D341Med (cell line): ENCODE measurements around the gene CEP85L.

ENCODE experiments used
- DNase-seq: peaks from one replicate; pipeline ENCODE4 v3.0.0; 2012; ENCODE audit warnings: low spot score

The CEP85L gene

DNA sequence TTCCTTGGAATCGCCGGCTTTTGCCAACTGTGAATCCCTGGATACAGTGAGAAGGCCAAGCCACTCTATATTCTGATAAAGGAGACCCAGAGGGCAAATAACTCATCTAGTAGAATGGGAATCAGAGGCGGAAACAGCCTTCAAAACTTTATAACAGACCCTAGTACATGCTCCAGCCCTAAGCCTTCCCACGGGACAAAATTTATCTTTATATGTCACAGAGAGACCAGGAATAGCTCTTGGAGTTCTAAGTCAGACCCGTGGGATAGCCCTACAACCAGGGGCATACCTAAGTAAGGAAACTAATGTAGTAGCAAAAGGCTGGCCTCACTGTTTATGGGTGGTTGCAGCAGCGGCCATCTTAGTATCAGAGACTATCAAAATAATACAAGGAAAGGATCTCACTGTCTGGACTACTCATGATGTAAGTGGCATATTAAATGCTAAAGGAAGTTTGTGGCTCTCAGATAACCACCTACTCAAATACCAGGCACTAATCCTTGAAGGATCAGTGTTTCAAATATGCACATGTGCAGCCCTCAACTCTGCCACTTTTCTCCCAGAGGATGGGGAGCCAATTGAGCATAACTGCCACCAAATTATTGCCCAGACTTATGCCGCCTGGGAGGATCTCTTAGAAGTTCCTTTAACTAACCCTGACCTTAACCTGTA lies 29.5 kb downstream of the CEP85L start:
- no peak for DNase-seq

DNA sequence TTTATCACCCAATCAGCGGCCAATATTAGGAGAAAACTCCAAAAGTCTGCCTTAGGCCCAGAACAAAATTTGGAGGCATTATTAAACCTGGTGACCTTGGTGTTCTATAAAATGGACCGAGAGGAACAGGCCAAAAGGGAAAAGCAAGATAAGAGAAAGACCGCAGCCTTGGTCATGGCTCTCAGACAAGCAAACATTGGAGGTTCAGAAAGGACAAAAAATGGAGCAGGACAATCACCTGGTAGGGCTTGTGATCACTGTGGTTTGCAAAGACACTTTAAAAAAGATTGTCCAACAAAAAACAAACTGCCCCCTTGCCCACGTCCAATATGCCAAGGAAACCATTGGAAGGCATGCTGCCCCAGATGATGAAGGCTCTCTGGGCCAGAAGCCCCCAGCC lies 31.2 kb downstream of the CEP85L start:
- DNase-seq, result no peak

DNA sequence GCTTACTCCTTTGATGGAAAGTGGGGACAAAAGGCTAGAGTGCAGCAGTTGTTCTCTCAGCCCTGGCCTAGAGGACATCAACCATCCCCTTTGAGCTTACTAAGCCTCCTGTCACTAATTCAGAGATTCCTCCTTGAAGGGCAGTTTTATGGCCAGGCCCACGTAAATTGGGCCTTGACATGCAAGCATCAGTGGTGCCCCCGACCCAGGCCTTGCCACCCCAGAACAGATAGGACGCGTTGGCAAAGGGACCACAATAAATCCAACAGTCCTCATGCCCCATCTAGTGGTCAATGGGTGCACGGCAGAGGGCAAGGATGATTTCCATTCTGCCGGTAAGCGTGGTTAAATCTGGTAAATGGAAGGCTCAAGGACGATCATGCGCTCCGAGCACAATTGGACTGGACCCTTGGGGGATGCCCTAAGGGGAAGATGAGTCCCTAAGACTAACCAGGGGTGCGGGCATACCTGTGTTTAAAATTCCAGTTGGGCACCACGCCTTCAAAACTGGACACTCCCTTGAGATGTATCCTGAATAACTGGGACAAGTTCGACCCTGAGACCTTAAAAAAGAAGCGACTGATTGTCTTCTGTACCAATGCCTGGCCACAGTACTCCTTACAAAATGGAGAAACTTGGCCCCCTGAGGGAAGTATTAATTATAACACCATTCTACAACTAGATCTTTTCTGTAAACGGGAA lies 32.6 kb downstream of the CEP85L start:
- DNase-seq, result peak; percentile 74

DNA sequence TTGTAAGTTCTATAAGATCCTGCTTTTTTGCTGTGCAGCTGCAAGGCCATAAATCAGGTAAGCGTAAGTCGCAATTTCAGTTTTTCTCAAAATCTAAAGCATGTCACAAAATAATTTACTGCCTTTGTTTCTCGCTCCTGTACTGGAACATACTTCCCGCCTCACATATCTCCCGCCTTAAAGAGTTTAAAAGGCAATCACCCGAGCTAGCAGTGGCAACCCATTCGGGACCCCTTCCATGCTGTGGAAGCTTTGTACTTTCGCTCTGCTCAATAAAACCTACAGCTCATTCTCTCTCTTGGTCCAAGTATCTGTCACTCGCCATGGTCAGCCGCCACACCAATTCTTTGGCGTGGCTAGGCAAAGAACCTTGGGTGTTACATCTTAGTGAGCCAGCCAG lies 34.0 kb downstream of the CEP85L start:
- no peak for DNase-seq

DNA sequence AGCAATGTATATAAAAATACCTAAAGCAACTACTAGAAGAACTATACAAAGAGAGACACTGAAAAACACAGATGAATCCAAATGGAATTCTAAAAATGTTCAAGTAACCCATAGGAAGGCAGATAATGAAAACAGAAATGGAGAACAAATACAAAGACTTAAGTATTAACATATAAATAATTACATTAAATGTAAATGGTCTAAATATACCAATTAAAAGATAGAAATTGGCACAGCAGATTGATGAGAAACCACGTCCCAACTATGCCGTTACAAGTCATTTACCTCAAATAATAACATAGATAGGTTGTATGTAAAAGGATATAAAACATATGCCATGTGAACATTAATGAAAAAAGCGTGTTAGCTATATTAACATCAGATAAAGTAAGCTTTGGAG lies 40.1 kb downstream of the CEP85L start:
- DNase-seq, result no peak

DNA sequence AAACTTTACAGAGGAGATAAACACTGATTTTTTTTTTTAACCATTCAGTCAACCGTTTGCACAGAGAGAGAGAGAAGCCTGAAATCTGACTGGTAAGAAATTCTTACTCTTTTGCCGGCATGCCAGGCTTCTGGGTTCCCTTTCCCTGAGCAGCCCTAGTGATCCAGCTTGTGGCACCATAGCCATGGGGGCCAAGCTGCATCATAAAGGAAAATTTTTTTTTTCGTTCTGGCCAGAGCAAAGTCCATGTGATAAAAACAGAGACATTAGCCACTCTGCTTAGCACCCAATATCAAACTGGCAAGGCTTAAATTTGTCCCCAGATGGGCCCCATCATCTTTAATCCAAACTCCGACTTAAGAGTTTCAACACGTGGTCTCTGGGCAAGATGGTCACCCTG lies 44.5 kb downstream of the CEP85L start:
- no peak for DNase-seq

DNA sequence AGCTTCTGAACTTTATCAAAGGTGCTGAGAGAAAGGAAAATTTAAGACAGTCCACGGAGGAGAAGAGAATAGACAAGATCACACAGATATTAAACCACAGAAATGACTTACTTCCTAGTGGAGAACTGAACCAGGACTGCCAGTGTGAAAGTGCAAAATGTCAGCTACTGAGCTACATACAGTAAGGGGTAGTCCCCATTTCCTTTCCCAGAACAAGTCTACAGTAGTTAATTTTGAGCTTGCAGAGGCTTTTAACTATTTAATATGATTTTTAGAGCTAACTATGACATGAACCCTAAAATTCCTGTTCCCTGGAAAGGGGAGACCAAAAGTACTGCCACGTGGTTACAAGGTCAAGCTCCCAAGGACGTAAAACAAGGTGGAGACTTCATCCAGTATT lies 45.1 kb downstream of the CEP85L start:
- no peak for DNase-seq

DNA sequence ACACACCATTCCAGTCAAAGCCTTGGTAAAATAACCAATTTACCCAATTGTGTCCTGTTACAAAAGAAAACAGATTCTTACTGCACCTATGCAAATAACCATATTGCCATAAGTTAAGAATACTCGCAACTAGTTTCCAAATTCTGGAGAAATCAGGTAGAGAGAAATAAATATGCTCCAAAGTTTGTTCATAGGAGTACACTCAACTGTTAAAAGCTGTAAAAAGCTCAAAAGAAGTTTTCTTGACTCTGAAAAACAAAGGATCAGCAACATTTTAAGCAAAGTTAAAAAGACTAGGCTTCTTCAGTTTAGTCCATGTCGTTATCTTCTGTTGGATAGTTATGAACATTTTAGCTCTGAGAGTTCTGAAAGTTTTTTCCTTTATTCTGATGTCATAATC lies 48.0 kb downstream of the CEP85L start:
- DNase-seq, result no peak

DNA sequence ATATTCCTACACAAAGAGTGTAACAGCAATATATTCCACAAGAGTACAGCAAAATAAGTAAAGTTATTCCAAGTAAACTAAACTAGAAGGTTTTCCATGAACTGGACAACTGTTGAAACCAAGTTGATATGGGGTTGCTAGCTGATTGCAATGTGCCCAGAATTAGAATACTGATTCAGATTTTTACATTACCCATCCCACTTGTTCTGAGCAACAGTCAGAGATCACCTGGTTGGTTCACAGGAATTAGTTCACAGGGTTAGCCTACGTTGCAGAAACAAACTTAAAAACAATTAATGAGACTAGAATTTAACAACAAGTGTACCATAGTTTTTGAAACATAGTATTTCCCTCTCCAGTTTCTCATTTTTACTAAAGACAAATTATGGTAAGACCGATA lies 49.1 kb downstream of the CEP85L start:
- no peak for DNase-seq

DNA sequence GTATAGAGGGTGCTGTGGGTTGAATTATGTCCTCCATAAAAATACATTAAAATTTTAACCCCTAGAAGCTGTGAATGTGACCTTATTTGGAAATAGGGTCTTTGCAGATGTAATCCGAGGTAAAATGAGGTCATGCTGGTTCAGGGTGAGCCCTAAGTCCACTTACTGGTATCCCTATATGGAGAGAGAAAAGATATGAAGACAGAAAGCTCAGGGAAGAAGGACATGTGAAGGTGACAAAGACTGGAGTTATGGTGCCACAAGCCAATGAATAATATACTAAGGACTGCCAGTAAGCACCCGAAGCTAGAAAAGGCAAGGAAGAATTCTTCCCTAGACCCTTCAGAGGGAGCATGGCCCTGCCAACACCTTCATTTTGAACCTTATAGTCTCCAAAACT lies 53.1 kb downstream of the CEP85L start:
- no peak for DNase-seq

DNA sequence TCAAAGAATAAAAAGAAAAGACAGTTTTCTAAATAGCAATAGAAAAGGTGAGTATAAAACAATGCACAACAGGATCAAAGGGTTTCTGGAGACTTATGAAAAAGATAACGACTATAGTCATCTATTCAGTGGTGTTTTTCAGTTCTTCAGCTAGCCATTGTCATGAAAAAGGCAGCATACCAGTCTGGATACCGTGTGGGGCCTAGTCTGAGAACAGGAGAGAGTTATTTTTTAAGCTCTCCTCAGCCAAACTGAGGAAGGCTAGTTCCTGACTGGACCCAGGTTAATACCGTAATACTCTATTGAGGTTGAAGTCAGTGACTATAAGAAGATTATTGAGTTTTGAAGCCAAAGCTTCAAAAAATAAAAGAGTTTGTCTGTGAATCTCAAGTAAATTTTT lies 53.8 kb downstream of the CEP85L start:
- no peak for DNase-seq

DNA sequence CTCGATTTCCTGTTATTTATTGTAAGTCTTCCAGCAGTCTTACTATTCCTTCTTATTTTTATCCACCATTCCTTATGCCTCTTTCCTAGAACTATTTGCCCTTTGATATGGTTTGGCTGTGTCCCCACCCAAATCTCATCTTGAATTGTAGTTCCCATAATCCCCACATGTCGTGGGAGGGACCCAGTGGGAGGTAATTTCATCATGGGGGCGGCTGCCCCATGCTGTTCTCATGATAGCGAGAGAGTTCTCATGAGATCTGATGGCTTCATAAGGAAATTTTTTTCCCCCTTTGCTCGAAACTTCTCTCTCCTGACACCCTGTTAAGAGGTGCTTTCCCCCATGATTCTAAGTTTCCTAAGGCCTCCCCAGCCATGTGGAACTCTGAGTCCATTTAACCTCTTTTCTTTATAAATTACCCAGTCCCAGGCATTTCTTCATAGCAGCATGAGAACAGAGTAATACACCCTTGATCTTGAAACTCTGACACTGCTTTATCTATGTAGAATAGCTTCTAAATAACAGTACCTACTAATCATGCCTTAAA lies 54.5 kb downstream of the CEP85L start:
- no peak for DNase-seq

DNA sequence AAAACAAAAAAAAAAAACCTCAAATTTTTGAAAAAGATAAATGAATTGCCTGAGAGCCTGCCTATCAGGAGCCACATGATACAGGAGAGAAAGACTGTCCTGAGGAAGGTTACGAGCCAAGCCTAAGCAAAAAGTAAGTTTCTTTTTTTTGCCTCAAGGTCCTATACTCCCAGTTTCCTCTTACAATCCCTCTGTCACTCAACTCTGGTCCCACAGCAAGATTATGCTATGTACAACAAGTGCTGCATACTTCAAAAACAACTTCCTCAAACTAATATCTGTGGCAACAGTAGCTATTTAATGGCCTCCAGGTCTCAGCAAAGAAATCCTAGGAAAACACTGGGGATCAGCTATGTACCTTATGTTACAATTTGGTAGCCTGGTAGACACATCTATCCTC lies 56.5 kb downstream of the CEP85L start:
- no peak for DNase-seq

DNA sequence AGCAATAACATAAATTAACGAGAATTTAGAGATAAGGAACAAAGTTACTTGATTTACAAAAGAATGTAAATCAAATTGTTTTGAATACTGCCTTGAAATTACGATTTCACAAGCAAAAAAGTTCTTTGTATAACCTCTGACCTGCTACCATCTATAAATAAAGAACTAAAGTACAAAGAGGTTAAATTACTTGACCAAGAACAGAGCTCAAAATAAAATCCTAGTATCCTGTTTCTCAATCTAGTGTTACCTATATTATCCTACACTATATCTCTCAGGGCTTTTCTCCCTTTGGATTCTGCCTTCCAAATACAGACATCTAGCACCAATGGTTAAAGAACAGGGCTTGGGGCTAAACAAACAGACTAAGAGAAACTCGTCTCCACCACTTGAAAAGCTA lies 59.5 kb downstream of the CEP85L start:
- no peak for DNase-seq

DNA sequence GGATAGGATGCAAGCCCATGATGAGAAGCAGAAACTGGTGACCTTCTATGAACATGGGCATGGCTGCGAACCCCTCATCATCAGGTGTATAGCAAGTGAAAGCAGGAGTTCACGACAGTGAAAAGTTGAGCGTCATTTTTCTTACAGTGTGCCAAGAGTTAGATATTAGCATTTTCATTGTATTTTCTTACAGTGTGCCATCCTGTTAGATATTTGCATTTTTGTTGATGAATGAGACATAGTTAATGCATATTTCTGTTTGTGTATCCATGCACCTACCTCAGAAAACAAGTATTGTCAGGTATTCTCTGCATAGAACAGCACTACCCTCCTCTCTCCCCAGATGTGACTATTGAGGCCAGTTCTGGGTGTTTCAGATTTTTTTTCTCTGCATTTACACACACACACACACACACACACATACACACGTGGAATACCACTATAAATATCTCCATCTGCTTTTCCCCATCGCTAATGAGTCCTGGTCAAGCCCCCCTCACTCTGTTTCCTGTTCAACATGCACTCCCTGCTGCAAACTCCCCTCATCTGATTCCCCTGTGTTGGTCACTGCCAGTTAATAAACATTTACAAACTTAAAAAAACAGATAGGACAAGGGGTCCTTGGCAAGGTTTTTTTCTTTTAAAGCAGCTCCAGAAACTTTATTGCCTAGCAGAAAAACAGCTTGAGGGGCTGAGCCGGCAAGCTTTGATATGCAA lies 61.6 kb downstream of the CEP85L start:
- DNase-seq, result no peak

DNA sequence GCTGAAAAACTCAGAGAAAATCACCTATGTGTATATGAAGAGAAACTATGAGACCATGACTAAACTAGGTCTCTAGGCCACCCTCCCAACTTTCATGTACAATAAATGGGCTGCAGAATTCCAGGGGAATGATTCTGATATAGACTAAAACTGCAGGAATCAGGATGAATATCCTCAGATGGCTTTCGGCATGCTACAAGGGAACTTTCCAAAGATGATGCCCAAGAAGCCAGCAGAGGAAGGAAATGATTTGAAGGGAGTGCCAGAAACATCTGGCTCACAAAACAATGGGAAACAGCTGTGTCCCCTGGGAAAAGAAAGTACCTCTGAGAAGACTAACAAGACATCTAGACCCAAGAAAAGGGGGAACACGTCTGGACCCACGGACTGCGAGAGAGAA lies 62.2 kb downstream of the CEP85L start:
- no peak for DNase-seq

DNA sequence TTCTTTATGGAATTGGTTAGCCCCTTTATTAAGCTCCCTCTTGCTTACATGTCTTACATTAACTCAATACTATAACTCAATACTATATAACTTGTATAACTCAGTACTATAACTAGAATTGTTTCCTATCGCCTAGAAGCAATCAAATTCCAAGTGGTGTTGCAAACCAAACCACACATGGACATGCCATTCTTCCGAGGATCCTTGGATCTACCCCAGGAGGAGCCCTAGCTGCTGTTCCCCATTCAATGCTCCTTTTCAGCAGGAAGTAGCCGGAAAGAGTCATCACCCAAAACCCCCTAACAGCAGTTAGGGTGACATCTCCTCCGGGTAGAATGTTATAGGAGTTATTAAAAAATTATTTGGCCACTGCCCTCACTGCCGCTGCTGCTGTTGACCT lies 62.8 kb downstream of the CEP85L start:
- DNase-seq, result no peak

DNA sequence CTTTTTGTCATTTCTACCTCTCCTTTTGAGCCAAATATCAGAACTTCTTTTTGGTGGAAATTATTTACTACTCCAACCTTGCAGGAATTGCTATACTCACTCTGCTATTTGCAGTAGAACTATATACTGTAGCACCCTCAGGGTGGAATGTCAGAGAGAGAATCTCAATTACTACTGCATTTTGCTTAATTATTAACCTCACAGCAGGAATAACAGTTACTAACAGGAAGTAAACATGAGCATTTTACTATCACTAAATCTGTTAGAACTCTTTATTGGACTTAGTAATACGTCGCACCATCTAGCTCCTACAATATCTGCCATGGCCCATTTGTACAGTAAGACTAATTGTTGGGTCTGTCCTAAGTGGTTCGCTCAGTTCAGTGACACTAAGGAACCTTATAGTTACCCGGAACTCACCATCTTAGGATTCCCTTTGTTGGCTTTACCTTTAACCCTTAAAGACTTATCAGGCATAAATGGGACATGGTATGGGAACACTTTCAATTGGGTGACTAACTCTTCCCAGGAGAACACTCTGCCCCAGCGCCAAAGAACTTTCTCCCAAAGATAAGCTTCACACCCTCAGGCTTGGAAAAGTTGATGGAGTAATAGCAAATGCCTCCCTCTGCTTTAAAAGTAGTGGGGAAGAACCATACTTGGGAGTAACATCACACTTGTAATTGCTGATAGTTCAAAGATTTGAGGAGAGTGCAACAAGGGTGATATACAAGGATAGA lies 64.5 kb downstream of the CEP85L start:
- no peak for DNase-seq

DNA sequence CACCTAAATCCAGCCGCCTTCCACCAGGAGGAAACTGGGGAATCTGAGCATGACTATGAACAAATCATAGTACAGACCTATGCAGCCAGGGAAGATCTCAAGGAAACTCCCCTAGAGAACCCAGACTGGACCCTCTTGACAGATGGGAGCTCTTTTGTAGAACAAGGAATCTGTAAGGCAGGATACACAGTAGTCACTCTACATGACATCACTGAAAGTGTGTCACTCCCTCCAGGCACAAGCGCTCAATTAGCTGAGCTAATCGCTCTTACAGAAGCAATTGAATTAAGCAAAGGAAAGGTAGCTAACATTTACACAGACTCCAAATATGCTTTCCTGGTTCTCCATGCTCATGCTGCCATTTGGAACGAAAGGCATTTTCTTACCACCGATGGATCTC lies 66.5 kb downstream of the CEP85L start:
- no peak for DNase-seq

DNA sequence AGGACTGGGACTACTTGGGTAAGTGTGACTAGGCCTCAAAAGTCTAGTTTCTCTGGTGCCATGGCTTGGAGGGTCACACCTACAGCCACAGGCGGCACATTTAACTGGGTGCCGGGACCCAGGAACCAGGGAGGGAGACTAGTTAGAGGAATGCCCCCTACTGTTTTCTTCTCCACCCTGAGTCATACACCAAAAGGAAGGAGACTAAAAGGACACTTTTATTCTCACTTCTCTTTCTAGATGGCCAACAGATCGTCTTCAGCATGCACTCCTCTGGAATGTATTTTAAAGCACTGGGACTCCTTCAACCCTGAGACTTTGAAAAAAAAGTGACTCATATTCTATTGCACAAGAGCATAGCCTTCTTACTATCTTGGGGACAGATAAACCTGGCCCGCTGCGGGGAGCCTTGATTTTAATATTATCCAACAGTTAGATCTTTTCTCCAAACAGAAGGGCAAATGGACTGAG lies 69.9 kb downstream of the CEP85L start:
- no peak for DNase-seq

DNA sequence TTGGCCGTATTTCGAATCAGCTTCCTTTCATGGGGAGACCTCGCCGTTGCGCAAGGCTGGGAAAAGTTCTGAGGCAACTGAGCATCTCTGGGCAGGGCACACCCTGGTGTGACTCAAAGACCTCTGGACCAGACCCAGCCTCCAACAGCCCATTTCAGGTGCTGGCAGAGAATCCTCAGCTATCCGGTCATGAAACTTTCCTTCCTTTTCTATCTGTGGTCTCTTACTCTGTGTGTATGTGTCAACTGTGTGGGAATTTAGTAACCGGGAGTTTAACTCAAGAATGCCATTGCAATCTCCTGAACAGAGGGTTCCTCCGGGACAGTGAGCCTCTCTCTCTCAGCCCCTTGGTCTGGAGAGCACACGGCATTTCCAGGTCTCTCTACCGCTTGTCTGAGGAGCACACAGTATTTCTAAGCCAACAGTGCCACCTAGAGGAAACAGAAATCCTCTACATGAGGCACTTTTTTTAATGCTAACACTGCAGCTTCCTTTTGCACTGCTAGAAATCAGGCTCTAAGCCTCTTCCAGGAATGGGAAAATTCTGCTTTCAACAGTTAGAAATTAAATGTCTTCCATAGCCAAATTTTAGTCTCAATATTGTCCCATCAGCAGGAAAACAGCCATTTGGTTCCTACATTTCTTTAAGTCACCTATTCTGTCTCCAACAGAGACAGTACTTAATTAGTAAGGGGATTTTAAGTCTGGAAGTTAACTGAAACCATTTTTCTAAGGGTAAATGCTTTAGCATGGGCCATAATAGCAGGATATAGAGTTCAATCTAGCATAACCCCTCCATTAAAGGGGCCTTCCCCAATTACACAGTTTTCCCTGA lies 70.6 kb downstream of the CEP85L start:
- DNase-seq, result peak; percentile 72
